Activated CD4-positive, CD25-positive, alpha-beta regulatory T cell treated with anti-CD3 and anti-CD28 coated beads, Interleukin-2, amount 50 U/mL, for 16 hours (primary cell): ENCODE data around the gene DCDC2.
"Not testable (repeated sequence)": the region's sequence is repeated elsewhere in the genome, so short reads cannot be mapped to it uniquely, and the experiment has no call there.

Experiments used
- DNase-seq: peaks from one replicate; pipeline ENCODE4 v3.0.0-alpha.2; 2020; ENCODE audit warnings: low read depth, low spot score

DCDC2 gene

DNA sequence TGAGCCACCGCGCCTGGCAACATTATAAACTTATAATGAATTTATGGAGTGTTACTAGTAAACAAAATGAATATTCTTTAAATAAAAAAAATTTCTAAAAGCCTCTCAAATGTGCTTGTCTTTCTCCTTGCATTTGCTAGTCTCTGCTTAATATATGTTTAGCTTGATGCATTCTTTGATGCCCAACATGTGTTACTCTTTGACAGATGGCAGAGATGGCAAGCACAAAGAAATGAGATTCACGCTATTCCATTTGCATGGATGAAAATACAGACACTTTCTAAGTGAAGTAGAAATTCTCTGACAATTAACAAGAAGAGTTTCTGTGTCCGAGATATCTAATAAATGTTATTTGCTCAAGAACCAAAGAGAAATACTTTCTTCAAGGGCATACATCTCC lies 30.1 kb downstream of the DCDC2 start:
- no peak for DNase-seq

DNA sequence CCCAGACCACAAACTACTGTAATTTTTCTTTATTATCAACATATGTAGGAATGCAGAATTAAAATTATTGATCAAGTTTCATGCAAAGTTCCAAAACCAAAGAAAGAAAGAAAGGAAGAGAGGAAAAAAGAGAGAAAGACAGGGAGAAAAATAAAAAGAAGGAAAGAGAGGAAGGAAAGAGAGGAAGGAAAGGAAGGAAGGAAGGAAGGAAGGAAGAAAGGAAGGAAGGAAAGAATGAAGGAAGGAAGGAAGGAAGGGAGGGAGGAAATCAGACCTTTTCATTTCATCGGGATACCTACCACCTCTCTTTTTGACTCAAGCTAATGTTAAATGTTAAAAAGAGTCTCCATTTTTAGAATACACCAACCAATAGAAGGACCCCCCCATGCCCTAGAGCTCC lies 31.9 kb downstream of the DCDC2 start:
- no peak for DNase-seq

DNA sequence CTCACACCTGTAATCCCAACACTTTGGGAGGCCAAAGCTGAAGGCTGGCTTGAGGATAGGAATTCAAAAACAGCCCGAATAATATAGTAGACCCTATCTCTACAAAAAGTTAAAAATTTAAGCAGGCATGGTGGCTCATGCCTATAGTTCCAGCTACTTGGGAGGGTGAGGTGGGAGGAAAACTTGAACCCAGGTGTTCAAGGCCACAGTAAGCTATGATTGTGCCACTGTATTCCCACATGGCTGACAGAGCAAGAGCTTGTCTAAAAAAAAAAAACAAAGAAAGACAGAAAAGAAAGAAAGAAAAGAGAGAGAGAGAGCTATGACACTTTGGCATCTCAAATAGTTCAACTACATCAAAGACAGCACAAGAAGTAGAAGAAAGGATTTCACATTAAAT lies 33.2 kb downstream of the DCDC2 start:
- DNase-seq = no peak

DNA sequence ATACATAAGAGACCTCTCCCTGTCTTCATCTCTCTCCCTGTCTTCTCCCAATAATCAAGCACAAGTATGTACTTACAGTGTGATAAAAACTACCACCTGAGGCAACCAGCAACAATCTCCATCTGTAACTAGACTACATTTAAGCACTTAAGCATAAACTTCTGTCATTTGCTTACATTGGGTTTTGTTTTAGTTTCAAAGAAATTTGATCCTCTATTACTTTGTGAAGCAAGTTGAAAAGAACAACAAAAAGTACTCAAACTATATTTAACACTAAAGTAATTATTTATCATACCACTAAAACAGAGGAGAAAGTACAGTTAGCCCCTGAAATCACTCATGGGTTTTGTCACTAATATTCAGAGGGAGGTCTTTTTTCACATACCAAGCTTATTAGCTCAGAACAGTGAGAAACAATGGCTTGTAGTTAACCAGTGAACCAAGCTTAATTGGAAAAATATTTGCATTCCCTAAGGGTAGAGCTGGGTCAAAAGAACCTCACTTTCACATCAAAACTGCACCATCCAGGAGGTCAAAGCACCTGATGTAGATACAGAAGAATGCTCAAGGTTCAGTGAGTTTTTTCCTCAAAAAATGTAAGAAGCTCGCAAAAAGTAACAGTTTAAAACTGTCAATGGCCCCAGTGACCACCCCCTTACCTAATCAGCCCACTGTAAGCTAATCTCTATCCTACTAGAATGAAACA lies 34.1 kb downstream of the DCDC2 start:
- no peak for DNase-seq

DNA sequence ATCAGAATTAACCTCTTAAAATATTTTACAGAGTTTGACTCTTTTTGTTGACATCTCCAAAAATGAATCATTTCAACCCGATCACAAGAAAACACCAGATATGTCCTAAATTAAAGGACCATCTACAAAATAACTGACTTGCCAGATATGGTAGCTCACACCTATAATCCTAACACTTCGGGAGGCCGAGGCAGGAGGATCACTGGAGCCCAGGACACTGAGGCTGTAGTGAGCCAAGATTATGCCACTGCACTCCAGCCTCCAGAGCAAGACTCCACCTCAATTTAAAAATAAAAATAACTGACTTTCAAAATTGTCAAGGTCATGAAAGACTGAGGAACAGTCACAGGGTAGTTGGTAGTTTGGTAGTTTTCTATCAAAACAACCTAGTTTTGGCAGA lies 34.9 kb downstream of the DCDC2 start:
- no peak for DNase-seq

DNA sequence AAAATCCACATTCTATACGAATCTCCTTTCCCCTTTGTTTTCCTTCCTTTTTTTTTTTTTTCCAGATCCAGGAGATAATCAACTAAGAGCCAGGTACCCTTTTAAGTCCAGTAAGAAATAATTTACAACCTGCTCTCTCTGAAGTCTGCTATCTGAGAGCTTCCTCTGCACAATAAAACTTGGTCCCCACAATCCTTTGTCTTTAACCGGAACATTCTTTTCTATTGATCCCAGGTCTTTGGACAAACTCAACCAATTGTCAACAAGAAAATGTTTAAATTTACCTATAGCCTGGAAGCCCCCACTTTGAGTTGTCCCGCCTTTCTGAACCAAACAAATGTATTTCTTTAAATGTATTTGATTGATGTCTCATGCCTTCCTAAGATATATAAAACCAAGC lies 35.4 kb downstream of the DCDC2 start:
- not testable (repeated sequence) for DNase-seq

DNA sequence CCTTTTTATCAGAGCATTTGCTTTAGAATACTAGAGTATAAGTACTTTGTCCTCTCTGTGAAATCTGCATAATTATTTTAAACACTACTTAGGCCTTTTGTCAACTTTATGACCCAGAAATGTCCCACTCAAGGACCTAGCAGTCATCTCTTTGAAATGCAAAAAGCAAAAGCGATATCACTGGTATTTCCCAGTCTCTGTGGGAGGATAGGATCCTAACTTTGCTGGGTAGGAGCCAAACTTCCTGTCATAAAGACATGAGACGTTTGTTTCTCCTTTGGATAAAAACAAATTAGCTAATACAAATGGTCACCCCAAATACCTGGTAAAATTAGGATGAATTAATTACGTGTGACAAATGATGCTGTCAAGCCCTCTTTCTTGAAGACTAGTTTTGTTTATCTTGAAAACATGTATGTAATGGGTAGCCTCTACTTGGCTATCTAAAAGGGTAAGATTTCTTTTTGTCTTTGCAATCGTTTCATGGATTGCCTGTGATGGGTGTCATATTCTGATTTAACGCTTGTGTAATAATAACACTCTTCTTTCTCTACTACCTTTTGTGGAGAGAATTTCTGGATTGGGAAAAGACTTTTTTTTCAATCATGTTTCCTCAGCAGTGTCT lies 36.2 kb downstream of the DCDC2 start:
- DNase-seq = no peak

DNA sequence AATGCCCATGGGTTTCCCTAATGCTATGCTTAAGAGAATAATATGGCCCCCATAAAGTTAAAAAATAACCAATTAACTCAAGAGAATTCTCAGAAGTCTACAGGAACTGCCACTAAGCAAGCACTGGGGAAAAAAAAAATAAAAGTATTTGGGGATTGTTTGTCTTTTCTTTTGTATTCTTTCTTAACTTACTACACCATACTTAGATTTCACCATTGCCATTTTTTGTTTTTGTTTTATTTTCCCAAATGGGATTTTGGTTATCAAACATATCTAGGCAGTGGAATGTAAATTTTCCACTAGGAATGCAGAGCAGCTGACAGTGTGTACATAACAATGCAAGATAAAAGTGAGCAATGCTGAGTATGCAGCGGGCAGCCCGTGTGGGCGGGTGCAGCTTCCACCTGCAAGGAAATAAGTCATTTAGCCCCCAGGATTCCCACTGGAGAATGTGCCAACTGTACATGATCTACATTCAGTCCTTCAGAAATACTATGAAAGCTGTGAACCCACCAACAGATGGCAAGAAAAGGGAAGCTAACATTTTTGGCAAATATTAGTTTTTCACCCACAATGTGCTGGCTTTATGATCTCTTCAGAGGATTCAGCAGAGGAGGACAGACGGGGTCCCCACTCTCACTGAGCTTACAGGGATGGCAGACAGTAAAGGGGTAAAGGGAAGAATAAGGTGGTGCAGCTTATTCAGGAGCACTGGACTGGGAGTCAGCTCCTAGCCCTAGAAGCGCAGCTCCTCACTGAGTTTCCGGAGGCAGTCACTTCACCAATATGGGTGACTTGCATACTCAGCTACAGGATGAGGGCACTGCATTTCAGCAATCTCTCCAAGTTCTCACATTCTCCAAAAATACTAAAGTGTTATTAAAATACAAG lies 44.4 kb downstream of the DCDC2 start:
- no peak for DNase-seq

DNA sequence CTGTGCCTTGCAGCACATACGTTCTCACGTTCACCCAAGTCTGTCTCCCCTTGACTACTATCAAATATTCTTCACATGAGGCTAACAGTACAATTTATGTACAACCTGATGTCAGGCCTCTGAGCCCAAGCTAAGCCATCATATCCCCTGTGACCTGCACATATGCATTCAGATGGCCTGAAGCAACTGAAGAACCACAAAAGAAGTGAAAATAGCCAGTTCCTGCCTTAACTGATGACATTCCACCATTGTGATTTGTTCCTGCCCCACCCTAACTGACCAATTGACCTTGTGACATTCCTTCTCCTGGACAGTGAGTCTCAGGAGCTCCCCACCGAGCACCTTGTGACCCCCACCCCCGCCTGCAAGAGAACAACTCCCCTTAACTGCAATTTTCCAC lies 46.1 kb downstream of the DCDC2 start:
- not testable (repeated sequence) for DNase-seq

DNA sequence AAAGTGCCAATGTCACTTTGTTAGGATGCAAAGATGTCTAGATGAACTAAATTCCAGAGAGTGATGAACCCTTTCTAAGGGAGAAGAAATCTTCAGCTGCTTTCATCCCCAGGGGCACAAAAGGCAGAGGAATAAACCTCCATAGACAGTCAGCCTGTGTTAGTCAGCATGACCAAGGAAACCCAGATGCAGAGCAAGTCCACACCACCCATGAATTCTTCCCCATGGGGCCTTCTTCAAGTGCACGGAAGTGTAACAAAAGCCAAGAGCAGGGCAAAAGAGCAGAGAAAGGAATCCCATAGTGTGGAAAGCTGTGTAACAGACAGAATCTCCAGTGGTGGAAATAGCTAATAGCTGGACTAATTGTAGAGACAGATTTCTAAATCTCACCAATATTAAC lies 50.0 kb downstream of the DCDC2 start:
- no peak for DNase-seq

DNA sequence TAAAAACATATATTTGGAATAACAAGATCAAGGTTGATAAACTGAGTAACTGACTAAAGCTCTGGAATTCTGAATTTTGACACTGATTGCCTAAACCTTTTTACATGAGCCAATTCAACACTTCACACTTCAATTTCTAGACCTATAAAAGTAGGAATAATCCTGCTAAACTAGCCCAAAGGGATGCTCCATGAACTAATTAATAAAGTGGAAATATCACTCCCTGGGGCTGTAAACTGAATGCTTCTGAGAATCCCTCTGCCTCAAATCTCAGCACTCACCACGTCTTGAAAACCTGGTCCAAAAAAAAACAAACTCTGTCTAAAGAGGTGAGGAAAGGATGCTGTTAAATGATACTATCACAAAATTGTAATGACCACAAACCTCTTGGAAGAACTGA lies 50.9 kb downstream of the DCDC2 start:
- DNase-seq = no peak

DNA sequence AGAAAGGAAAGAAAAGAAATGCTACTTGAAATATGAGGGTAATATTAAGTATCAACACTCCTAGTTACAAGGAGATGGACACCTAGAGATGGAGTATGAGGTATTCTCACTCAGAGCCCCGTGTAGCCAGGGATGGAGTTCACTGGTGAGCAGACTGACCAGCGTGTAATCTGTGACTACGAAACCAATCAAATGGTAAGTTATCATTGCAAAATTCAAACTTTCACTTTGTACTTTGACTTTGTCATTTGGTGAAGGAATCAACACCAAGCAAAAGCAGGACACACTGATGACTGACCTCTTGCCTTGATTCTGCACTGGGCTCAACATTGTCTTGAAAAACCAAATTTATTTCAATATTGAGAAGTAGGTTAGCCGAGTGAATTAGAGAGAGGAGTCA lies 51.8 kb downstream of the DCDC2 start:
- DNase-seq = no peak

DNA sequence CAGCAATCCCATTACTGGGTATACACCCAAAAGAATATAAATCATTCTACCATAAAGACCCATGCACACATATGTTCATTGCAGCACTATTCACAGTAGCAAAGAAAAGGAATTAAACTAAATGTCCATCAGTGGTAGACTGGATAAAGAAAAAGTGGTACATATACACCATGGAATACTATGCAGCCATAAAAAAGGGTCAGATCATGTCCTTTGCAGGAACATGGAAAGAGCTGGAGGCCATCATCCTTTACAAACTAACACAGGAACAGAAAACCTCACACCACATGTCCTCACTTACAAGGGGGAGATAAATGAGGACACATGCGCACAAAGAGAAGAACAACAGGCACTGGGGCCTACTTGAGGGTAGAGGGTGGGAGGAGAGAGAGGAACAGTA lies 60.9 kb downstream of the DCDC2 start:
- no peak for DNase-seq

DNA sequence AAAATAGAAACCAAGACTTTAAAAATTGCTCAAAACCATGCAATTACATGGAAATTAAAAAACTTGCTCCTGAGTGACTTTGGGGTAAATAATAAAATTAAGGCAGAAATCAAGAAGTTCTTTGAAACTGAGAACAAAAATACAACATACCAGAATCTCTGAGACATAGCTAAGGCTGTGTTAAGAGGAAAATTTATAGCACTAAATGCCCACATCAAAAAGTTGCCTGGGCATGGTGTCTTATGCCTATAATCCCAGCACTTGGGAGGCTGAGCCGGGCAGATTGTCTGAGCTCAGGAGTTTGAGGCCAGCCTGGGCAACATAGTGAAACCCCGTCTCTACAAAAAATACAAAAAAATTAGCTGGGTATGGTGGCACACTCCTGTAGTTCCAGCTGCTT lies 64.0 kb downstream of the DCDC2 start:
- not testable (repeated sequence) for DNase-seq

DNA sequence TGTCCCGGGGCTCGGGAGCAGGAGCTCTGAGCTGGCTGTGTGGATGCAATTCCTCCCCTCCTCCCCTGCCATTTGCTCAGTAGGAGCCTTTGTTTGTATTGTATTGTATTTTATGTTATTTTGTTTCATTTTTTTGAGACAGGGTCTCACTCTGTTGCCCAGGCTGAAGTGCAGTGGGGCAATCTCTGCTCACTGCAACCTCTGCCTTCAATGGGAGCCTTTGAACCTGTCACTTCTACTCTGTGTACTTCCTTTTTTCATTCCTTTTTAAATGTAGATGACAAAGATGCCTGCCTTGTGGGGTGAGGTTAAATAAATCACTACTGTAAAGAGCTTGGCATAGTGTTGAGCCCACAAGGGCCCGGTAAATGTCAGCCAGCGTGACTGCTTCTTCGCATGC lies 70.6 kb downstream of the DCDC2 start:
- no peak for DNase-seq

DNA sequence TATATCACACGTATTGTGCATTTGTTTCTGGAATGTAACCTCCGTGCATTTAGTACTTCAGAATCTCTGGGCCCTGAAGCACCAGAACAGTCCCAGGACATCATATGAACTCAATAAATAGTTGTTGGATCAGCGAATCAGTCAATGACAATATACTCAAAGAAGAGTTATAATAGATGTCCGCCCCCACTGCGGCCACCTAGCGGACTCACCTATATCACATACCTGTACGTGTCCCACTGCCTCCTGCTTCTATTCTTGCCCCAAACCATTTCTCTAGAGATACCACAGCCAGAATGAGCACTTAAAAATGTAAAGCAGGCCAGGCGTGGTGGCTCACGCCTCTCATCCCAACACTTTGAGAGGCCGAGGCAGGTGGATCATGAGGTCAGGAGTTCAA lies 73.9 kb downstream of the DCDC2 start:
- DNase-seq = no peak

DNA sequence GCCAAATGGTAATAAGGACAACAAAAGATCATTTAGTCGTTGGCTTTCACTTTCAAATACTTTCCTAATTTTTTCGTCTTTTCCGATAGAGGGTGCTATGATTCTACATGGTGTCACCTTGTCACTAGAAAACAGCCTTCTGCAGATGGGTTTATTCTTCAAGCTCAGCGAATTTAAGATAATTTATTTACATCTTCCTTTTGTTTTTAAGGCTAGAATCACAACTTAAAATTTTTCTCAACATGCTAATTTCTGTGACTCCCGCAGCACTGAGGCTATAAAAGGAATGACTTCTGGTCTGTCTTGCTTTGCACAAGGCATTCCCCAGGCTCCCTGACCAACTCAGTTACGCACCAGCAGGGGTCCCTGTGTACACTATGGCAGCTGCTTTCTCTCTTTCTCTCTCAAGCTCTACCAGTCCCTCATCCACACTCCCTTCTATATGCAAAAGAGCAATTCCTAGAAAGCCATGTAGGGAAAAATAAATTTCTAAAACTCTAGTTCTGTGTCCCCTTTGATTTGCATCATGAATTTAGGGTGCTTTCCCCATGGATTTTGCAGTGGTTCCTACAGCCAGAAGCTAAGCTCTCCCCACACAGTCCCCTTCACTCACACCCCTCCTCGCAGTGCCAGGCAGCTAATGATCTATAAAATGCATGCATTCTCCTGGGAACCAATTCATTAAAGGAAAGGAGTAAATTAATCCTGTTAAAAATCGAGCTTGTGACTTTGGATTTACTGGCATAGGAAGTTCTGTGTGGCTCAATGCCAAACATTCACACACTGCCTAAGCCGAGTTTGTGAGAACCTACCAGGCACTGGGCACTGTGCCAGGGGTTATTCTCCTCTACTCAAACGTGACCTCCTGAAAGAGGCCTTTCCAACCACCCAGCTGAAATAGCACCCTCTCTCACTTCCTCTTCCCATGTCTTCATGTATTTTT lies 74.5 kb downstream of the DCDC2 start:
- no peak for DNase-seq

DNA sequence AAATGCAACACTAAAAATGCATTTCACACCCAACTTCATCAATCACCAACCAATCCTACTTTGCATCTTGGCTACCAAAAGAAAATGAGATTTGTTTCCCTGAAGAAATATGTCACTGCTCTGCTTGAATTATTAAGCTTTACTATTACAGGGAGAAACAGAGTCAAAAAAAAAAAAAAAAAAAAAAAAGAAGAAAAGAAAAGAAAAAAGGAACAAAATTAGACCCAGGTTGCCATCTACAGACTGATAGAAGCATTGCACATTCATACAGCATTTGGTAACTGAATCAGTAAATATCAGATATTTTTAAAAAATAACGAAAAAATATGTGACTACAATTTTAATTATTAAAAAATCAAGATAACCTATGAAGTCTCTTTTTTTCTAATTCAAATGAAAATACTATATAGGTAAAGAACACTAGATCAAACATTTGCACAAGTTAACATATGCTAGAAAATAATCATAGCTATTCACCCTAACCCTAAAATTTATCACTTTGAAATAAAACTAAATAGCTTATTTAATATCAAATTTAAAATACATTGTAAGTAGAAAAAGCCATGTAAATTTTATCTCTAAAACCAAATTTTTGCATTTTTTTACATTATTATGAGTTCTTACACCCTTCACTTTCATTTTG lies 83.3 kb downstream of the DCDC2 start:
- no peak for DNase-seq

DNA sequence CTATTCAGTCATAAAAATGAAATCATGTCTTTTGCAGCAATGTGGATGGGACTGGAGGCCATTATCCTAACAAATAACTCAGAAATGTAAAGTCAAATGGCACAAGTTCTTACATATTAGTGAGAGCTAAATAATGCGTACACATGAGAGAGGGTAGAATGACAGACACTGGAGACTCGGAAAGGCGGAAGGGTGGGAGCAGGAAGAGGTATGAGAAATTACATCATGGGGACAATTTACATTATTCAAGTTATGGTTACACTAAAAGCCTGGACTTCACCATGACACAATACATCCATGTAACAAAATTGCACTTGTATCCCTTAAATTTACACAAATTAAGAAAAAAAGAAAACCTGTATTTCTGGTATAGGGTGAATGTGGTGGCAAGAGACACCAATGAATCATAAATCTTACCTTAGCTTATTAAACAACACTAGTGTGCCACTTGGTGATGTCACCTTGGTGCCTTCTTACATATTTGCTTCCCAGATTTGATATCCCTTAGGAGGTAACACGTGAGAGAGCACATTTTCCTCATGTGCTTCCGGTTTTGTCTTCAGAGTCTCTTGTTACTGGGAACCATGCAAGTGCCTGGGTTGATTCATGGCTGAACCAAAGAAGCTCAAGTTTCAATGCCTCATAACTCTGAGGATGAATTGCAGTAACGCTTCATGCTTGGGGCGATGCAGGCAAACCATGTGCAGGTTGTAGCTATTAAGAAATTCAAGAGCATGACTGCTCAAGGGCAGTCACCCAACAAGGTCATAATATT lies 84.6 kb downstream of the DCDC2 start:
- DNase-seq = no peak

DNA sequence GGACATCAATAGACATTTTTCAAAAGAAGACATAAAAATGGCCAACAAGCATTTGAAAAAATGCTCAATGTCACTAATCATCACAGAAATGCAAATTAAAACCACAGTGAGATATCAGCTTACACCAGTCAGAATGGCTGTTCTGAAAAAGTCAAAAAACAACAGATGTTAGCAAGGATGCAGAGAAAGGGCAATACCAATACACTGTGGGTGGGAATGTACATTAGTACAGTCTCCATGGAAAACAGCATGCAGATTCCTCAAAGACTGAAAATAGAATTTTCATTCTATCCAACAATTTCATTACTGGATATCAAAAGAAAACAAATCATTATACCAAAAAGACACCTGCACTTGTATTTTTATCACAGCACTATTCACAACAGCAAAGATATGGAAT lies 85.3 kb downstream of the DCDC2 start:
- DNase-seq = no peak
